DND-41 (cell line): ENCODE data around the gene TSPO.

Experiments used
- EZH2 ChIP-seq: IDR thresholded peaks from 3 replicates; pipeline ENCODE4 v1.6.1; 2012; ENCODE audit warnings: borderline replicate concordance, low read depth, mild to moderate bottlenecking, moderate library complexity, low read length, inconsistent platforms; ENCODE audit not compliant: severe bottlenecking
- TF ChIP-seq, protein P1 (sequence below): IDR thresholded peaks from 2 replicates; pipeline ENCODE4 v1.5.1; 2012; ENCODE audit warnings: borderline replicate concordance, low read length, moderate library complexity, mild to moderate bottlenecking; ENCODE audit not compliant: poor library complexity, severe bottlenecking; ENCODE audit errors: extremely low read depth

- TF ChIP-seq, protein P1, sequence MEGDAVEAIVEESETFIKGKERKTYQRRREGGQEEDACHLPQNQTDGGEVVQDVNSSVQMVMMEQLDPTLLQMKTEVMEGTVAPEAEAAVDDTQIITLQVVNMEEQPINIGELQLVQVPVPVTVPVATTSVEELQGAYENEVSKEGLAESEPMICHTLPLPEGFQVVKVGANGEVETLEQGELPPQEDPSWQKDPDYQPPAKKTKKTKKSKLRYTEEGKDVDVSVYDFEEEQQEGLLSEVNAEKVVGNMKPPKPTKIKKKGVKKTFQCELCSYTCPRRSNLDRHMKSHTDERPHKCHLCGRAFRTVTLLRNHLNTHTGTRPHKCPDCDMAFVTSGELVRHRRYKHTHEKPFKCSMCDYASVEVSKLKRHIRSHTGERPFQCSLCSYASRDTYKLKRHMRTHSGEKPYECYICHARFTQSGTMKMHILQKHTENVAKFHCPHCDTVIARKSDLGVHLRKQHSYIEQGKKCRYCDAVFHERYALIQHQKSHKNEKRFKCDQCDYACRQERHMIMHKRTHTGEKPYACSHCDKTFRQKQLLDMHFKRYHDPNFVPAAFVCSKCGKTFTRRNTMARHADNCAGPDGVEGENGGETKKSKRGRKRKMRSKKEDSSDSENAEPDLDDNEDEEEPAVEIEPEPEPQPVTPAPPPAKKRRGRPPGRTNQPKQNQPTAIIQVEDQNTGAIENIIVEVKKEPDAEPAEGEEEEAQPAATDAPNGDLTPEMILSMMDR, result no peak
- TF ChIP-seq EZH2, result no peak
These were observed 32.3 kb downstream of the TSPO start for GRCh38 chr22:43183496-43184277.
